K562 (cell line): ENCODE measurements around the gene APBA2. TPM values are rescaled to one million over a fixed set of nuclear protein-coding genes. Genes with fewer than 3 reads are reported as not detected.
A peak's percentile ranks its signal among the peaks of the same experiment; 100 is the strongest.

ENCODE experiments used
- BACH1 ChIP-seq: fragments of 200-800 bp; sonication (Bioruptor generic); IDR thresholded peaks from 2 replicates; pipeline ENCODE4 v1.6.1; 2016; ENCODE audit warnings: missing genetic modification characterization, missing compliant biosample characterization
- CBFA2T2 ChIP-seq: fragments of 450-650 bp; conservative IDR thresholded peaks from 2 replicates; pipeline ENCODE4 v1.6.1; 2017; ENCODE audit warnings: mild to moderate bottlenecking
- E2F1 ChIP-seq: sonication (generic); formaldehyde crosslinking; IDR thresholded peaks from 2 replicates; pipeline ENCODE4 v1.8.1; 2023; ENCODE audit warnings: mild to moderate bottlenecking, missing genetic modification reagents, moderate library complexity
- ESRRA ChIP-seq: fragments of 450-650 bp; IDR thresholded peaks from 2 replicates; pipeline ENCODE4 v1.6.1; 2014; ENCODE audit warnings: low read depth, mild to moderate bottlenecking, moderate library complexity, borderline replicate concordance
- ETS1 ChIP-seq: conservative IDR thresholded peaks from 2 replicates; pipeline ENCODE4 v1.6.1; 2011; ENCODE audit warnings: low read depth, mild to moderate bottlenecking, low read length; ENCODE audit not compliant: control insufficient read depth
- FOXA1 ChIP-seq: fragments of 450-650 bp; IDR thresholded peaks from 2 replicates; pipeline ENCODE4 v1.6.1; 2016; ENCODE audit warnings: mild to moderate bottlenecking, borderline replicate concordance
- HDAC3 ChIP-seq: fragments of 450-650 bp; IDR thresholded peaks from 2 replicates; pipeline ENCODE4 v1.6.1; 2018; ENCODE audit warnings: borderline replicate concordance, mild to moderate bottlenecking, moderate library complexity; ENCODE audit not compliant: partially characterized antibody
- HDGF ChIP-seq: fragments of 450-650 bp; IDR thresholded peaks from 2 replicates; pipeline ENCODE4 v1.6.1; 2016
- HOXB6 ChIP-seq: fragments of 250-450 bp; sonication (Bioruptor Pico); IDR thresholded peaks from 2 replicates; pipeline ENCODE4 v1.5.1; 2022; ENCODE audit warnings: mild to moderate bottlenecking, borderline replicate concordance
- MCM5 ChIP-seq: fragments of 450-650 bp; IDR thresholded peaks from 2 replicates; pipeline ENCODE4 v1.6.1; 2016; ENCODE audit warnings: low read depth
- MNT ChIP-seq, 2 experiments: fragments of 450-650 bp; conservative IDR thresholded peaks; 2 replicates each; pipeline ENCODE4 v1.6.1; 2017; ENCODE audit warnings: mild to moderate bottlenecking in 2 of 2, moderate library complexity in 2 of 2
- RUNX1 ChIP-seq: sonication (generic); IDR thresholded peaks from 2 replicates; pipeline ENCODE4 v1.6.1; 2016; ENCODE audit warnings: antibody characterized with exemption, low read depth
- SMAD1 ChIP-seq: fragments of 150-350 bp; IDR thresholded peaks from 2 replicates; pipeline ENCODE4 v1.6.1; 2014; ENCODE audit warnings: low read length, low read depth; ENCODE audit not compliant: partially characterized antibody
- ZNF324 ChIP-seq: fragments of 250-450 bp; sonication (Bioruptor Pico); IDR thresholded peaks from 2 replicates; pipeline ENCODE4 v1.4.0; 2020; ENCODE audit warnings: mild to moderate bottlenecking
- ZNF740 ChIP-seq, 3 experiments: fragments of 200-800 bp in 1 of 3; sonication (Bioruptor generic) in 1 of 3; sonication (generic) in 1 of 3; formaldehyde crosslinking in 1 of 3; IDR thresholded peaks; 2 replicates each; pipeline versions ENCODE4 v1.6.1 to v1.8.0; 2016 to 2022; ENCODE audit warnings: mild to moderate bottlenecking in 2 of 3, missing compliant biosample characterization in 2 of 3, missing genetic modification characterization in 2 of 3, missing genetic modification reagents in 1 of 3
- polyA plus RNA-seq, 8 experiments: library from polyadenylated mRNA; depleted of rRNA in 4 of 8; stranded (reverse) in 5 of 8; unstranded in 3 of 8; fragments of >200 nt; fragmentation: Nextera tagmentation in 2 of 8; fragmentation: Illumina TruSeq in 1 of 8; extraction: Ambion mirVana in 2 of 8; extraction: Trizol in 1 of 8; gene quantifications; 2 replicates each; pipeline versions ENCODE4 v1.2.1 to v1.2.3, GENCODE V29; 2011 to 2014; ENCODE audit warnings: inconsistent platforms in 1 of 8, missing spikeins in 1 of 8
- total RNA-seq, 7 experiments: library from RNA; depleted of rRNA in 6 of 7; stranded (reverse); fragments of >200 nt in 6 of 7; fragmentation: Illumina TruSeq in 2 of 7; extraction: Trizol in 2 of 7; gene quantifications; 2 replicates each; pipeline versions ENCODE4 v1.2.1 to v1.2.3, GENCODE V29; 2011 to 2021; ENCODE audit warnings: low replicate concordance in 1 of 7

The APBA2 gene
- total and polyA plus RNA-seq, 9 of the 15 experiments (the other 6 are each of a cell fraction or from before 2014, with no cell fraction given) = 0.24 to 40.9 (median 25.2) TPM

- peak; percentile 93; the same call in 1 of the 2 replicates for TF ChIP-seq ESRRA
- no peak for TF ChIP-seq ZNF324 (CRISPR knock-in tag)
- TF ChIP-seq MCM5 = no peak
- no peak for TF ChIP-seq E2F1 (CRISPR knock-in tag)
- no peak for TF ChIP-seq HOXB6 (CRISPR knock-in tag)
- no peak for TF ChIP-seq ZNF740 (CRISPR knock-in tag; IDR thresholded peaks at IDR 0.05)
- TF ChIP-seq ZNF740 (tag; IDR thresholded peaks at IDR 0.05) = no peak
- TF ChIP-seq ETS1 = peak; percentile 92
- TF ChIP-seq BACH1 (tag) = no peak
- TF ChIP-seq HDAC3 = peak; percentile 93
- peak in 1 of 2 experiments; percentile 77; a peak in 2 of 4 replicates for TF ChIP-seq MNT (conservative IDR thresholded peaks at IDR 0.05)
- TF ChIP-seq HDGF = no peak
- TF ChIP-seq CBFA2T2 = peak; percentile 99
- no peak for TF ChIP-seq SMAD1
- peak; percentile 97 for TF ChIP-seq RUNX1
- peak; percentile 96 for TF ChIP-seq FOXA1
Observed at GRCh38 chr15:28911310-28911931, 25.6 kb downstream of the APBA2 start (continued).
